ENCODE results near the gene ATP8A1. TPM values are rescaled to one million over a fixed set of nuclear protein-coding genes. Genes with fewer than 3 reads are reported as not detected.

Gene ATP8A1
- total RNA-seq, 2 donors from 2014 or later: 17.9 to 18.7 TPM

GRCh38 chr4:42642101-42642797 lies 14.7 kb downstream of the ATP8A1 start:
- H3K4me1 ChIP-seq (ENCODE audit: control insufficient read depth, insufficient read depth, low read length): peaks cover 13% of the 10 kb centered on the region
- no peak overlapping the region for H3K27ac Mint-ChIP-seq
- no peaks in the 10 kb centered on the region for H3K36me3 Mint-ChIP-seq (ENCODE audit: low read depth)
- H3K4me3 ChIP-seq (ENCODE audit: low read length): no peak overlapping the region
- H3K27me3 Mint-ChIP-seq (ENCODE audit: insufficient read depth): no peaks in the 10 kb centered on the region
- H3K9ac ChIP-seq (ENCODE audit: extremely low read depth, low read length, poor library complexity, severe bottlenecking): no peak overlapping the region
- H3K9me3 Mint-ChIP-seq: no peaks in the 10 kb centered on the region
- TF ChIP-seq CTCF (conservative IDR thresholded peaks at IDR 0.05): no peak
- no peaks in the 10 kb centered on the region for H3K9me3 ChIP-seq (ENCODE audit: control insufficient read depth, low read length)
- H3K27ac ChIP-seq (ENCODE audit: low read depth, low read length): no peak overlapping the region
- H3K4me1 Mint-ChIP-seq: peaks cover 35% of the 10 kb centered on the region
- H3K27me3 ChIP-seq (ENCODE audit: control insufficient read depth, insufficient read depth, low read length, poor library complexity, severe bottlenecking): no peaks in the 10 kb centered on the region
- no peak overlapping the region for H3K4me3 Mint-ChIP-seq
- 76 to 100% methylated on average over 4 to 7 of the region's 7 CpGs for WGBS, 2 experiments (ENCODE audit: insufficient coverage in 1 of 2, insufficient read length in 1 of 2)
- no peak for DNase-seq
- H3K36me3 ChIP-seq (ENCODE audit: control insufficient read depth, insufficient read depth, low read length): no peaks in the 10 kb centered on the region

GRCh38 chr4:42641656-42642055 lies 15.2 kb downstream of the ATP8A1 start:
- Histone ChIP-seq H3K4me3 (ENCODE audit: low read length) (no peak overlapping the region), H3K9ac (ENCODE audit: extremely low read depth, low read length, poor library complexity, severe bottlenecking) (no peak overlapping the region), H3K27me3 (ENCODE audit: control insufficient read depth, insufficient read depth, low read length, poor library complexity, severe bottlenecking) (no peaks in the 10 kb centered on the region), H3K36me3 (ENCODE audit: control insufficient read depth, insufficient read depth, low read length) (no peaks in the 10 kb centered on the region), H3K4me1 (ENCODE audit: control insufficient read depth, insufficient read depth, low read length) (peaks cover 18% of the 10 kb centered on the region), H3K9me3 (ENCODE audit: control insufficient read depth, low read length) (no peaks in the 10 kb centered on the region), H3K27ac (ENCODE audit: low read depth, low read length) (no peak overlapping the region)
- Mint-ChIP-seq H3K27me3 (ENCODE audit: insufficient read depth) (no peaks in the 10 kb centered on the region), H3K27ac (no peak overlapping the region), H3K9me3 (no peaks in the 10 kb centered on the region), H3K36me3 (ENCODE audit: low read depth) (no peaks in the 10 kb centered on the region), H3K4me3 (no peak overlapping the region), H3K4me1 (peaks cover 35% of the 10 kb centered on the region)
- TF ChIP-seq CTCF (conservative IDR thresholded peaks at IDR 0.05): no peak
- DNase-seq: no peak
- 94 to 100% methylated on average over 1 of the region's 1 CpG for WGBS, 2 experiments (ENCODE audit: insufficient coverage in 1 of 2, insufficient read length in 1 of 2)

- H3K27ac Mint-ChIP-seq: no peak overlapping the region
- H3K4me3 ChIP-seq (ENCODE audit: low read length): no peak overlapping the region
- H3K27me3 Mint-ChIP-seq (ENCODE audit: insufficient read depth): no peaks in the 10 kb centered on the region
Observed at GRCh38 chr4:42641161-42641560, 15.7 kb downstream of the ATP8A1 start.

More at GRCh38 chr4:42641161-42641560, 15.7 kb downstream of the ATP8A1 start:
- Histone ChIP-seq H3K9ac (ENCODE audit: extremely low read depth, low read length, poor library complexity, severe bottlenecking) (no peak overlapping the region), H3K36me3 (ENCODE audit: control insufficient read depth, insufficient read depth, low read length) (no peaks in the 10 kb centered on the region), H3K9me3 (ENCODE audit: control insufficient read depth, low read length) (no peaks in the 10 kb centered on the region), H3K4me1 (ENCODE audit: control insufficient read depth, insufficient read depth, low read length) (peaks cover 23% of the 10 kb centered on the region), H3K27me3 (ENCODE audit: control insufficient read depth, insufficient read depth, low read length, poor library complexity, severe bottlenecking) (no peaks in the 10 kb centered on the region), H3K27ac (ENCODE audit: low read depth, low read length) (no peak overlapping the region)
- Mint-ChIP-seq H3K36me3 (ENCODE audit: low read depth) (no peaks in the 10 kb centered on the region), H3K4me3 (no peak overlapping the region), H3K9me3 (no peaks in the 10 kb centered on the region), H3K4me1 (peaks cover 38% of the 10 kb centered on the region)
- no peak for TF ChIP-seq CTCF (conservative IDR thresholded peaks at IDR 0.05)
- DNase-seq: no peak

Data from endodermal cell (in vitro differentiated cells).